Gastroesophageal sphincter (tissue), 4 donors: Measurements from ENCODE around the gene SEMA3C. TPM values are rescaled to one million over a fixed set of nuclear protein-coding genes. Genes with fewer than 3 reads are reported as not detected.

ENCODE experiments used
- ATAC-seq: fragments of 150-250 bp; one replicate; pipeline ENCODE4 v1.9.1; 2016; ENCODE audit warnings: mild to moderate bottlenecking, moderate library complexity
- H3K27ac ChIP-seq, 4 donors: fragments of 200-600 bp; sonication (generic) in 3 of 4; 1 replicate in 3 of 4; 2 replicates in 1 of 4; pipeline ENCODE4 v1.5.1; 2016 to 2019
- H3K27me3 ChIP-seq: fragments of 200-600 bp; sonication (generic); one replicate; pipeline ENCODE4 v1.5.1; 2019
- H3K36me3 ChIP-seq, 2 donors: fragments of 200-600 bp; sonication (generic); one replicate each; pipeline ENCODE4 v1.5.1; 2019; ENCODE audit warnings: control low read depth in 1 of 2
- H3K4me1 ChIP-seq, 3 donors: fragments of 200-600 bp; sonication (generic); 1 replicate in 2 of 3; 2 replicates in 1 of 3; pipeline ENCODE4 v1.5.1; 2016 to 2019; ENCODE audit warnings: control low read depth in 2 of 3
- H3K4me3 ChIP-seq, 2 donors: fragments of 200-600 bp; sonication (generic); one replicate each; pipeline ENCODE4 v1.5.1; 2019; ENCODE audit warnings: mild to moderate bottlenecking in 1 of 2, moderate library complexity in 1 of 2
- H3K9me3 ChIP-seq, 3 donors: fragments of 200-600 bp; sonication (generic); one replicate each; pipeline ENCODE4 v1.5.1; 2017 to 2019; ENCODE audit warnings: control low read depth in 2 of 3
- EP300 ChIP-seq: sonication (generic); formaldehyde crosslinking; IDR thresholded peaks from one replicate; pipeline ENCODE4 v1.6.1; 2017; ENCODE audit warnings: antibody characterized with exemption, mild to moderate bottlenecking
- POLR2A ChIP-seq, 2 donors: fragments of 450-650 bp; IDR thresholded peaks; one replicate each; pipeline ENCODE4 v1.6.1; 2017; ENCODE audit warnings: antibody characterized with exemption in 2 of 2, mild to moderate bottlenecking in 2 of 2, moderate library complexity in 1 of 2
- POLR2AphosphoS5 ChIP-seq: sonication (generic); formaldehyde crosslinking; IDR thresholded peaks from one replicate; pipeline ENCODE4 v1.6.1; 2017; ENCODE audit warnings: antibody characterized with exemption
- WGBS, 2 donors: methylation state at CpG; one replicate each; pipeline ENCODE4 v1.1.5; 2018; ENCODE audit warnings: low coverage in 1 of 2; 5-methylcytosine and 5-hydroxymethylcytosine counted together
- total RNA-seq, 4 donors: library from RNA; depleted of rRNA; stranded (reverse); fragments of >200 nt; gene quantifications; one replicate each; pipeline ENCODE4 v1.1.0, GENCODE V29; 2016
- TF ChIP-seq, protein P1 (sequence below), 4 experiments: fragments of 200-600 bp in 2 of 4; fragments of 450-650 bp in 2 of 4; sonication (generic) in 1 of 4; IDR thresholded peaks; one replicate each; pipeline ENCODE4 v1.5.1; 2017 to 2019; ENCODE audit warnings: antibody characterized with exemption in 4 of 4, mild to moderate bottlenecking in 2 of 4, moderate library complexity in 2 of 4

The SEMA3C gene
- total RNA-seq, 4 donors from 2014 or later, result 115 to 189 (median 160) TPM

DNA sequence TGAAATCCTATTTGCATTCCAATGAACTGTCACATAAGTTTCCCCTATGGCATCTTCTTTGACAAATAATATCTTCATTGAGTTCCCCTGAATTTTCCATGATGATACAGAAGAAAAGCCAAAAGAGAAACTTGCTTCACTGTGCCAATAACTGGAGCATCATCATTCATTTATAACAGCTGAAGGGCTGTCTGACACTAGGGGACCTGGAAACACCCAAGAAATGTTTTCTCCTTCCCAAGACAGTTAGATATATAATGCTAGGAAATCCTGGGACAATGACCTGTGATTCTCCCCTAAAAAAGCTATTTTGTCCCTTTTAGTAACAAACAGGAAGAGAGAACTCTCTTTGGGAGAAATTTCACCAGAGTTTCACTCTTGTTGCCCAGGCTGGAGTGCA is 133.6 kb downstream of the SEMA3C start:
- Histone ChIP-seq H3K36me3 (no peaks in the 10 kb centered on the region), H3K27ac (peak overlapping the region; percentile 15 to 73 (median 46)), H3K27me3 (no peaks in the 10 kb centered on the region), H3K4me3 (no peak overlapping the region), H3K4me1 (peaks cover 26 to 67% (median 26%) of the 10 kb centered on the region in 3 donors), H3K9me3 (no peaks in the 10 kb centered on the region)
- TF ChIP-seq POLR2A (IDR thresholded peaks at IDR 0.05), result no peak
- TF ChIP-seq, protein P1, sequence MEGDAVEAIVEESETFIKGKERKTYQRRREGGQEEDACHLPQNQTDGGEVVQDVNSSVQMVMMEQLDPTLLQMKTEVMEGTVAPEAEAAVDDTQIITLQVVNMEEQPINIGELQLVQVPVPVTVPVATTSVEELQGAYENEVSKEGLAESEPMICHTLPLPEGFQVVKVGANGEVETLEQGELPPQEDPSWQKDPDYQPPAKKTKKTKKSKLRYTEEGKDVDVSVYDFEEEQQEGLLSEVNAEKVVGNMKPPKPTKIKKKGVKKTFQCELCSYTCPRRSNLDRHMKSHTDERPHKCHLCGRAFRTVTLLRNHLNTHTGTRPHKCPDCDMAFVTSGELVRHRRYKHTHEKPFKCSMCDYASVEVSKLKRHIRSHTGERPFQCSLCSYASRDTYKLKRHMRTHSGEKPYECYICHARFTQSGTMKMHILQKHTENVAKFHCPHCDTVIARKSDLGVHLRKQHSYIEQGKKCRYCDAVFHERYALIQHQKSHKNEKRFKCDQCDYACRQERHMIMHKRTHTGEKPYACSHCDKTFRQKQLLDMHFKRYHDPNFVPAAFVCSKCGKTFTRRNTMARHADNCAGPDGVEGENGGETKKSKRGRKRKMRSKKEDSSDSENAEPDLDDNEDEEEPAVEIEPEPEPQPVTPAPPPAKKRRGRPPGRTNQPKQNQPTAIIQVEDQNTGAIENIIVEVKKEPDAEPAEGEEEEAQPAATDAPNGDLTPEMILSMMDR (IDR thresholded peaks at IDR 0.05), result no peak
- no peak for TF ChIP-seq POLR2AphosphoS5
- TF ChIP-seq EP300, result no peak
- no peak for ATAC-seq

DNA sequence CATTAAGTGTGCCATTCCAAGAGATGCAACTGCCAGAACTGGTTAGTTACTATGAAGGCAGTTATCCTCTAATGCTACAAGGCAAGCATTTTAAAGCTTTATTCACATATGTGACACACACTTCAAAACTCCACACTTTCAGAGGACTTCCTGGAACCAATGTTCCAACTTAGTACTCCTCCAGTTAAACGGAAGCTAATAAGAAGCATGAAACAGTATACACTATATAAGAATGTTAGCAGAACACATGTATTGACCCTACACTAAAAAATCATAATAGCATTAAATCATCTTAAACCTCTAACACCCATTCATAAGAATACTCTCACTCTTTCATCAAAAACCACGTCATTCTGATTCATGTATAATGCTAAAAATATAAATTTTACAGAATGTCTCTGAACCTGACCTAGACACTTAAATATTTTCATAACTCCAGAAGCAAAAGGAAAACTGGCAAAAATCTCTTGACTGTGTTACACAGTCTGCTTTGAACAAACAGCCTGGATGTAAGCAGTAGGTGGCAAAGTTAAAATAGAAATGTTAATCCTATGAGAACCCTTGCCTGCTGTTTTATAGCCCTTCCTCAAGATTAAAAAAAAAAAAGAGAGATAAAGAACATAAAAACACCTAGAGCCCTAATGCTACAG is 135.0 kb downstream of the SEMA3C start:
- no peak for ATAC-seq
- Histone ChIP-seq H3K9me3 (no peaks in the 10 kb centered on the region), H3K36me3 (no peaks in the 10 kb centered on the region), H3K27ac (peak overlapping the region; percentile 50 to 73 (median 70)), H3K4me3 (no peak overlapping the region), H3K27me3 (no peaks in the 10 kb centered on the region), H3K4me1 (peaks cover 25 to 74% (median 26%) of the 10 kb centered on the region in 3 donors)
- WGBS, 2 donors, result 31 to 46% methylated on average over 2 of the region's 2 CpGs
- TF ChIP-seq, protein P1 (IDR thresholded peaks at IDR 0.05), result no peak
- TF ChIP-seq EP300 (no peak), POLR2A (IDR thresholded peaks at IDR 0.05) (no peak), POLR2AphosphoS5 (no peak)

DNA sequence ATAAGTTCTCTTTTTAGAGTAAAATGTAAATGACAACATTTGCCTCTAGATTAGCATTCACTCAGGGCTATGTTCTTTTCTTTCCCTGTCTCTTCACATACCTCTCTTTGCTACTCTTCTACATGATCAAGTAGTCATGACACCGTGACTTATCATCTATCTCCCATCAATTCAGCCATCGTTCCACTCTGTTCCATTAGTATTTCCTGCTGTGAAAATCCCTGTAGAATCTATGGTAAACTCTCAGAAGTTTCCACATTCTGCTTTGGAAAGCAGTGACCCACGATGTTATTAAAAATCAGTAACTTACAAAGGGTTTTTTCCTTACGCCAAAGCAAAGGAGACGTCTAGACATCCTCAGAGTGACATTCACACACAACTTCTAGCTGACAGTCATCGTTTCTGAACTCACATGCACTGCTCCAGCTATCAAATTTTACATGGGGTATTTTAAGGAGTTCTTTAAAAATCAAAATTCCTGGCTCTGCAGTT is 135.6 kb downstream of the SEMA3C start:
- no peaks in the 10 kb centered on the region for H3K9me3 ChIP-seq
- 52 to 54% methylated on average over 4 to 5 of the region's 6 CpGs for WGBS, 2 donors
- no peak for TF ChIP-seq EP300
- no peak for TF ChIP-seq POLR2AphosphoS5
- no peak for TF ChIP-seq POLR2A (IDR thresholded peaks at IDR 0.05)
- TF ChIP-seq, protein P1 (IDR thresholded peaks at IDR 0.05), result no peak
- no peak overlapping the region for H3K4me3 ChIP-seq
- no peaks in the 10 kb centered on the region for H3K27me3 ChIP-seq
- peaks cover 25 to 74% (median 26%) of the 10 kb centered on the region in 3 donors for H3K4me1 ChIP-seq
- peak overlapping the region; percentile 50 to 73 (median 70) for H3K27ac ChIP-seq
- no peak for ATAC-seq
- no peaks in the 10 kb centered on the region for H3K36me3 ChIP-seq

DNA sequence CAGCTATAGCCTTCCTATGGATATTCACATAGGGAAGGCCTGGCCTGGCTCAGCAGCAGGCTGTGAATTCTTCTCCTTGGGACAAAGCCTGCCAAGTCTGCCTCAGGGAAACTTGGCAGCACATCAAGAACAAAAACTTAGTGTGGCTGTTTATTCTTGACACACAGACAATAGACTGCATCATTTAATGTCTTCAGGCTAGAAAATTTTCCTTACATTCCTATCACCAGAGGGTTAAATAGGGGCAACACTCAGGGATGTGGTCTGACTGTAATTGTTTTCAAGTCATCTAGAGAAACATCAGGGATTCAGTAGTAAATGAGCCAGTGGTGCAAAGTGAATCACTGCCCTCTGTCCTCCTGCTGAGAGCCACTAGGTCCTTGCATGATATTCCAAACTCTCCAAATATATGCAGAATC is 137.3 kb downstream of the SEMA3C start:
- H3K27ac ChIP-seq, result peak overlapping the region; percentile 73 to 78 (median 78)
- no peak for TF ChIP-seq POLR2A (IDR thresholded peaks at IDR 0.05)
- TF ChIP-seq EP300, result no peak
- TF ChIP-seq, protein P1 (IDR thresholded peaks at IDR 0.05), result peak in 1 of 4 experiments; percentile 19
- TF ChIP-seq POLR2AphosphoS5, result peak; percentile 53
- peaks cover 25 to 79% (median 26%) of the 10 kb centered on the region in 3 donors for H3K4me1 ChIP-seq

DNA sequence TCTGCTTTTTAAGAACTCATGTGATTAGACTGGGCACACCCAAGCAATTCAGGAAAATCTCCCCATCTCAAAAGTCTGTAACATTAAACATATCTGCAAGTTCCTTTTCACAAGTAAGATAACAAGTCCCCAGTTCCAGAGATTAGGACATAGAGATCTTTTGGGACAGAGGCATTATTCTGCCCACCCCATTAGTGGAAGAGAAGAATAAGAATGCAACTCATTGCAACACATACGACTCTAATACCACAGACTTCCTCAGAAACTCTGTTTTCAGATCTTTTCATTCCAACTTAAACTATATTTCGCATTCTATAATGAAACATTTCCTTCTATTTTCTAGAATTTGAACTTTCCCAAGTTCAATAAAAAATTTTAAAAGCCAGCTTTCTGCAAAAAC is 137.7 kb downstream of the SEMA3C start:
- no peaks in the 10 kb centered on the region for H3K36me3 ChIP-seq
- H3K4me3 ChIP-seq, result no peak overlapping the region
- H3K27ac ChIP-seq, result peak overlapping the region; percentile 73 to 78 (median 78)
- H3K9me3 ChIP-seq, result no peaks in the 10 kb centered on the region
- peaks cover 25 to 81% (median 26%) of the 10 kb centered on the region in 3 donors for H3K4me1 ChIP-seq
- peak; percentile 48 for ATAC-seq
- WGBS, 2 donors, result 34 to 58% methylated on average over 2 of the region's 2 CpGs
- no peaks in the 10 kb centered on the region for H3K27me3 ChIP-seq
- TF ChIP-seq POLR2AphosphoS5 (no peak), POLR2A (IDR thresholded peaks at IDR 0.05) (no peak), EP300 (no peak)
- TF ChIP-seq, protein P1 (IDR thresholded peaks at IDR 0.05), result no peak

More for the DNA sequence above, 137.3 kb downstream of the SEMA3C start:
- no peaks in the 10 kb centered on the region for H3K9me3 ChIP-seq
- no peak overlapping the region for H3K4me3 ChIP-seq
- no peaks in the 10 kb centered on the region for H3K36me3 ChIP-seq
- peak; percentile 82 for ATAC-seq
- no peaks in the 10 kb centered on the region for H3K27me3 ChIP-seq
